ENCODE data around the gene COL9A3. TPM values are rescaled to one million over a fixed set of nuclear protein-coding genes. Genes with fewer than 3 reads are reported as not detected.

Gene COL9A3
- total and polyA plus RNA-seq, 2 of the 8 experiments (the other 6 are each of a cell fraction or from before 2014, with no cell fraction given): 21.7 to 80.1 TPM

GRCh38 chr20:62770111-62770910 lies 46.5 kb upstream of the COL9A3 start:
- POLR2A ChIA-PET (ENCODE audit: partially characterized antibody): interaction anchor here (0.6 kb wide), 1 partner anchor 10 kb away, joined by 3 read pairs; no protein-coding TSS in a partner anchor
- FAIRE-seq (no peak), DNase-seq (ENCODE audit: low read depth in 1 of 2, low spot score in 2 of 2) (no peak)
- Histone ChIP-seq H3K4ac (replicated peaks; ENCODE audit: insufficient read length, low read depth, low read length) (no peak overlapping the region), H4K5ac (ENCODE audit: insufficient read length, low read depth, low read length) (no peak overlapping the region), H2AK5ac (ENCODE audit: low read depth, low read length) (no peak overlapping the region), H3K9me3 (ENCODE audit: insufficient read depth in 2 of 2, low read depth in 1 of 2, low read length in 1 of 2) (no peaks in the 10 kb centered on the region), H3K23me2 (ENCODE audit: low read depth, low read length) (no peaks in the 10 kb centered on the region), H2BK120ac (replicated peaks; ENCODE audit: low read depth, low read length) (no peak overlapping the region), H3K79me2 (ENCODE audit: control insufficient read depth in 1 of 2, insufficient read depth in 2 of 2, low read length in 2 of 2) (no peaks in the 10 kb centered on the region), H2BK12ac (ENCODE audit: low read depth, low read length) (no peak overlapping the region), H3K4me2 (ENCODE audit: insufficient read depth in 1 of 2, low read depth in 2 of 2, low read length in 2 of 2) (no peak overlapping the region), H3K36me3 (ENCODE audit: control insufficient read depth in 2 of 4, insufficient read depth in 4 of 4, low read length in 3 of 4) (no peaks in the 10 kb centered on the region), H3K23ac (ENCODE audit: insufficient read length) (no peak overlapping the region), H3K27ac (ENCODE audit: low read depth, low read length) (no peak overlapping the region), H4K91ac (replicated peaks; ENCODE audit: insufficient read length, low read length) (no peak overlapping the region), H3K4me1 (replicated peaks in 1 of 4; ENCODE audit: control insufficient read depth in 3 of 4, insufficient read depth in 4 of 4, low read length in 3 of 4) (peaks cover 0 to 10% (median 1%) of the 10 kb centered on the region in 4 experiments; a peak in 3 of 7 replicates), H4K8ac (ENCODE audit: extremely low read depth, insufficient read depth, low read length) (no peak overlapping the region; the same call in 1 of the 2 replicates), H3K56ac (replicated peaks; ENCODE audit: insufficient read length, low read depth, low read length) (no peak overlapping the region), H2BK15ac (ENCODE audit: low read length) (peak overlapping the region; percentile 34; the same call in 1 of the 2 replicates), H4K20me1 (replicated peaks in 1 of 2; ENCODE audit: control insufficient read depth in 1 of 2, insufficient read depth in 2 of 2, low read length in 2 of 2) (peaks cover 0 to 4% of the 10 kb centered on the region in 2 experiments), H3K27me3 (replicated peaks in 1 of 4; ENCODE audit: control insufficient read depth in 3 of 4, extremely low read depth in 1 of 4, insufficient read depth in 3 of 4, low read length in 3 of 4) (no peaks in the 10 kb centered on the region; a peak in 1 of 7 replicates), H2AFZ (ENCODE audit: low read length) (no peak overlapping the region), H3K14ac (ENCODE audit: insufficient read length) (no peak overlapping the region), H3K18ac (ENCODE audit: extremely low read depth, low read length) (no peak overlapping the region), H3K4me3 (ENCODE audit: extremely low read depth in 1 of 4, insufficient read depth in 2 of 4, low read depth in 3 of 4, low read length in 4 of 4) (no peak overlapping the region), H3K9ac (replicated peaks in 1 of 4; ENCODE audit: extremely low read depth in 1 of 4, low read depth in 3 of 4, low read length in 3 of 4) (no peak overlapping the region), H2BK20ac (ENCODE audit: low read length) (no peak overlapping the region), H3K79me1 (ENCODE audit: low read depth, low read length) (peaks cover 4% of the 10 kb centered on the region; the same call in 1 of the 2 replicates), H2BK5ac (ENCODE audit: low read depth, low read length) (no peak overlapping the region)
- TF ChIP-seq EZH2 (IDR thresholded peaks at IDR 0.05; ENCODE audit: low read depth, low read length, severe bottlenecking): no peak
- no peak for TF ChIP-seq TCF12 (IDR thresholded peaks at IDR 0.05; ENCODE audit: low read depth, low read length)
- TF ChIP-seq SUZ12 (IDR thresholded peaks at IDR 0.05; ENCODE audit: low read length): no peak
- TF ChIP-seq ZNF274 (IDR thresholded peaks at IDR 0.05; ENCODE audit: borderline replicate concordance, extremely low read depth, low read length): no peak
- TF ChIP-seq SIN3A (conservative IDR thresholded peaks at IDR 0.05 in 1 of 2, IDR thresholded peaks at IDR 0.05 in 1 of 2; ENCODE audit: low read depth in 1 of 2, low read length in 2 of 2): no peak
- TF ChIP-seq SIRT6 (IDR thresholded peaks at IDR 0.05; ENCODE audit: low read length): no peak
- no peak for TF ChIP-seq NANOG (IDR thresholded peaks at IDR 0.05; ENCODE audit: insufficient read depth, low read depth, low read length, poor library complexity, severe bottlenecking)
- CTCF ChIA-PET (ENCODE audit: partially characterized antibody): interaction anchor here (0.9 to 2.6 kb wide), 2 partner anchors 62 to 230 kb away, joined by 3 to 8 read pairs; partner anchors contain the start of gene NTSR1
- WGBS, 2 experiments (ENCODE audit: extremely low coverage in 1 of 2, insufficient coverage in 1 of 2, insufficient read length in 1 of 2, insufficient replicate concordance in 2 of 2, low coverage in 1 of 2, low lambda C conversion rate in 2 of 2, missing lambda C conversion rate in 1 of 2): 92% methylated on average over 18 of the region's 20 CpGs; no CpG with 5 or more reads in 1 of the 2 experiments

Data from H1 (cell line).